GM20000 (cell line): Measurements from ENCODE around the gene IFNA5.
A peak's percentile ranks its signal among the peaks of the same experiment; 100 is the strongest.

Source experiments
- DNase-seq: peaks from one replicate; pipeline ENCODE4 v3.0.0; 2012; ENCODE audit warnings: low spot score
- TF ChIP-seq, protein P1 (sequence below): IDR thresholded peaks from 2 replicates; pipeline ENCODE4 v1.5.1; 2012; ENCODE audit warnings: mild to moderate bottlenecking, control low read depth; ENCODE audit errors: extremely low read depth, missing control alignments

IFNA5 gene

DNA sequence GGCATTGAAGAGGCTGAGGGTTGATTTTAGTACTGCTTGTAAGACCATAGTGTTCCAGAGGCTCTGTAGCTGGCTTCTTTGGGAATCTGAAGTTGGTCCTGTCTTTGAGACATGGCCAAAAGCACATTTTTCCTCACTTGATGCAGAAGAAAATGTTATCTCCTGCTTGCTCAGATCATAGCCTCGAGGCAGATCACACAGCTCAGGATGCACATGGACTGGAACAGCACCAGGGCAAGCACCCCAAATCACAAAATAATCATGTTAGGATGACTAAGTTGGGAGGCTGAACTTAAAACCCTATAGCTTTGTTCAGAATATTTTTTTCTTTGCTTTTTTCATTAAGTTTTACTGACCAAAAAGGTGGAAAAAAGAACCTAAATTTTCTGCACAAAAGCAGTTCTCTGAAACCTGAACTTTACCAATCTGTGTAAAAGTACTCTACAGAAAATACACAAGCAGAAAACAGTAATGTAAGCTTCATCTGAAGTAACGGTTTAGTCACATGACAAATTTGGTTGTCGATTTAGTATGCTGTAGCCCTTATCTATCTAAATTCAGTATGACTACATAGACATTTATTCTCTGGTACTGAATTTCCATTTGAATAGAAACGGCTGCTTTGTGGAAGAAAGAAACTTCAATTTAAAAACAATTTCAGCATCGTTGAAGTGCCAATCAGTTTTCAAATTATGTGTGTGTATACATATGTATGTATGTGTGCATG lies 26.7 kb upstream of the IFNA5 start:
- TF ChIP-seq, protein P1, sequence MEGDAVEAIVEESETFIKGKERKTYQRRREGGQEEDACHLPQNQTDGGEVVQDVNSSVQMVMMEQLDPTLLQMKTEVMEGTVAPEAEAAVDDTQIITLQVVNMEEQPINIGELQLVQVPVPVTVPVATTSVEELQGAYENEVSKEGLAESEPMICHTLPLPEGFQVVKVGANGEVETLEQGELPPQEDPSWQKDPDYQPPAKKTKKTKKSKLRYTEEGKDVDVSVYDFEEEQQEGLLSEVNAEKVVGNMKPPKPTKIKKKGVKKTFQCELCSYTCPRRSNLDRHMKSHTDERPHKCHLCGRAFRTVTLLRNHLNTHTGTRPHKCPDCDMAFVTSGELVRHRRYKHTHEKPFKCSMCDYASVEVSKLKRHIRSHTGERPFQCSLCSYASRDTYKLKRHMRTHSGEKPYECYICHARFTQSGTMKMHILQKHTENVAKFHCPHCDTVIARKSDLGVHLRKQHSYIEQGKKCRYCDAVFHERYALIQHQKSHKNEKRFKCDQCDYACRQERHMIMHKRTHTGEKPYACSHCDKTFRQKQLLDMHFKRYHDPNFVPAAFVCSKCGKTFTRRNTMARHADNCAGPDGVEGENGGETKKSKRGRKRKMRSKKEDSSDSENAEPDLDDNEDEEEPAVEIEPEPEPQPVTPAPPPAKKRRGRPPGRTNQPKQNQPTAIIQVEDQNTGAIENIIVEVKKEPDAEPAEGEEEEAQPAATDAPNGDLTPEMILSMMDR: no peak
- DNase-seq: no peak

- peak; percentile 55 for DNase-seq
- TF ChIP-seq, protein P1: peak; percentile 5
Measured at GRCh38 chr9:21326526-21327139, 21.5 kb upstream of the IFNA5 start.

GRCh38 chr9:21324047-21324446 lies 18.9 kb upstream of the IFNA5 start:
- no peak for DNase-seq
- TF ChIP-seq, protein P1: no peak

DNA sequence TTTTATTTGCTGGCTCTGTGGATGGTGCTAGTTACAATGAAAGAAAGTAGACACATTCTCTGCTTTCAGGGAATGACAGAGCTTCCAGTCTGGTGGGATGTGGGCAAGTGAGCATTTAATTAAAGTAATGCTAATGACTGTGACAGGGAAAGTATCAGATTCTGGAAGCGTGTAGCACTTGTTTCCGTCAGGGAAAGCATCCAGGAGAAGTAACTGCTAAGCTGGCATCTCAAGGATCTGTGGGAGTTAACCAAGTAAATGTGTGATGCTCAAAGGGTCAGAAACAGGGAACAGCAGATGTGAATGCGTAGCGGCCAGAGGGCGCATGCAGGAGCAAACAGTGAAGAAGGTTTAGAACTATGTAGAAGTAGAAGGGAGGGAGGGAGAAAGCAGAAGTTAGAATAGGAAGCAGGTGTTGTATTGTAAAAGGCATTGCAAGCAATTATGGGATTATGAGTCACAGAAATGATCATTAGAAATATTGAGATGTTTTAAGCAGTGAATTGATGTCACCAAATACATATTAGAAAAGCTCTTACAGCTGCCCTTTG lies 17.9 kb upstream of the IFNA5 start:
- TF ChIP-seq, protein P1: no peak
- DNase-seq: no peak

DNA sequence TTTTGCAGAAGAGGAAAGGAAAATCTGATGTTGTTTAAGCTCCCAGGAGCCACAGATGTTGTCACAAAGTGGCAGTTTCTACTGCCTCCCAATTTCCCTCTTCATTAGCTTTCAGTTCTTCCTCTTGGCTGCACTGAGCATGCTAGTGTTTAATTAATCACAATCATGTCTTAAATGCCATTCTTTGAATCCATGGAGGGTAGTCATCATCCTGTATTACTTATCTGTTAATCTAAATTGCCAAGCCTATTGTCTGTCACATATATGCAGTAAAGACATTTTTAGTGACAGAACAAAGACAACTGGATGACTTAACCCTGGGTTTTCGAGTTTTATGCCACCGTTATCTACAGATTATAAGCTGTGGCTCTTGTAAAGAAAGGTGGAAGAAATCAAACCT lies 15.4 kb upstream of the IFNA5 start:
- TF ChIP-seq, protein P1: no peak
- DNase-seq: no peak

- DNase-seq: peak; percentile 32
- TF ChIP-seq, protein P1: peak; percentile 35
Measured at GRCh38 chr9:21317956-21318923, 13.1 kb upstream of the IFNA5 start.
